HEK293 (cell line): Measurements from ENCODE around the gene SYNPR.

Experiments used
- CTCF ChIA-PET: fragments of 350-600 bp; formaldehyde crosslinking; extraction: SDS; loops from one replicate; lab custom pipeline; 2021; ENCODE audit warnings: antibody characterized with exemption; lab: Yijun Ruan, JAX
- POLR2A ChIA-PET: fragments of 300-600 bp; formaldehyde crosslinking; extraction: SDS; loops from one replicate; lab custom pipeline; 2020; ENCODE audit warnings: antibody characterized with exemption, inconsistent platforms; lab: Yijun Ruan, JAX
- H3K27ac ChIP-seq: fragments of 200-500 bp; sonication (Bioruptor generic); 2 replicates; pipeline ENCODE4 v1.5.1; 2014; ENCODE audit warnings: low read depth, low read length, control low read depth, inconsistent platforms; ENCODE audit errors: extremely low read depth
- H3K36me3 ChIP-seq, 2 experiments: fragments of 200-500 bp in 1 of 2; sonication (Bioruptor generic) in 1 of 2; 1 replicate in 1 of 2; 2 replicates in 1 of 2; pipeline ENCODE4 v1.5.1; 2014 to 2017; ENCODE audit warnings: inconsistent platforms in 2 of 2, low read length in 2 of 2; ENCODE audit not compliant: control insufficient read depth in 2 of 2, insufficient read depth in 1 of 2
- H3K4me1 ChIP-seq: fragments of 200-500 bp; sonication (Bioruptor generic); 2 replicates; pipeline ENCODE4 v1.5.1; 2014; ENCODE audit warnings: mild to moderate bottlenecking, low read length, inconsistent platforms; ENCODE audit not compliant: control insufficient read depth, insufficient read depth
- H3K4me3 ChIP-seq: 2 replicates; pipeline ENCODE4 v1.5.1; 2011; ENCODE audit warnings: low read depth, mild to moderate bottlenecking, control low read depth, low read length, moderate library complexity
- H3K9me3 ChIP-seq: fragments of 200-500 bp; sonication (Bioruptor generic); 2 replicates; pipeline ENCODE4 v1.5.1; 2014; ENCODE audit warnings: low read depth, low read length, inconsistent platforms; ENCODE audit not compliant: control insufficient read depth, insufficient read depth
- GLI2 ChIP-seq: fragments of 450-650 bp; formaldehyde crosslinking; IDR thresholded peaks from 2 replicates; pipeline ENCODE4; 2017; ENCODE audit warnings: missing biosample characterization, missing genetic modification characterization, low read depth, borderline replicate concordance
- MEIS1 ChIP-seq: sonication (generic); formaldehyde crosslinking; IDR thresholded peaks from 2 replicates; pipeline ENCODE4 v1.8.1; 2022; ENCODE audit warnings: missing genetic modification reagents, mild to moderate bottlenecking, borderline replicate concordance
- MZF1 ChIP-seq: fragments of 450-650 bp; formaldehyde crosslinking; IDR thresholded peaks from 2 replicates; pipeline ENCODE4 v1.5.1; 2017; ENCODE audit warnings: missing biosample characterization, missing genetic modification characterization, borderline replicate concordance
- OVOL3 ChIP-seq: fragments of 450-650 bp; formaldehyde crosslinking; IDR thresholded peaks from 2 replicates; pipeline ENCODE4 v1.5.1; 2016; ENCODE audit warnings: missing biosample characterization, missing genetic modification characterization
- ZNF157 ChIP-seq: fragments of 450-650 bp; formaldehyde crosslinking; IDR thresholded peaks from 2 replicates; pipeline ENCODE4 v1.5.1; 2016; ENCODE audit warnings: missing biosample characterization, missing genetic modification characterization
- ZNF214 ChIP-seq: fragments of 450-650 bp; formaldehyde crosslinking; IDR thresholded peaks from 2 replicates; pipeline ENCODE4 v1.5.1; 2017; ENCODE audit warnings: missing biosample characterization, mild to moderate bottlenecking, missing genetic modification characterization, borderline replicate concordance
- ZNF223 ChIP-seq: fragments of 450-650 bp; formaldehyde crosslinking; IDR thresholded peaks from 2 replicates; pipeline ENCODE4 v1.5.1; 2016; ENCODE audit warnings: missing biosample characterization, missing genetic modification characterization
- ZNF394 ChIP-seq: fragments of 450-650 bp; formaldehyde crosslinking; IDR thresholded peaks from 2 replicates; pipeline ENCODE4 v1.5.1; 2016; ENCODE audit warnings: missing biosample characterization, missing genetic modification characterization, mild to moderate bottlenecking, moderate library complexity, borderline replicate concordance
- ZNF510 ChIP-seq: fragments of 450-650 bp; formaldehyde crosslinking; IDR thresholded peaks from 2 replicates; pipeline ENCODE4 v1.5.1; 2018; ENCODE audit warnings: mild to moderate bottlenecking, missing genetic modification characterization, missing biosample characterization; ENCODE audit not compliant: insufficient replicate concordance
- ZNF530 ChIP-seq: fragments of 450-650 bp; formaldehyde crosslinking; IDR thresholded peaks from 2 replicates; pipeline ENCODE4 v1.5.1; 2016; ENCODE audit warnings: low read depth, missing biosample characterization, missing genetic modification characterization
- ZNF544 ChIP-seq: fragments of 450-650 bp; formaldehyde crosslinking; IDR thresholded peaks from 2 replicates; pipeline ENCODE4 v1.5.0; 2017; ENCODE audit warnings: missing biosample characterization, missing genetic modification characterization
- ZNF555 ChIP-seq: fragments of 450-650 bp; formaldehyde crosslinking; conservative IDR thresholded peaks from 2 replicates; pipeline ENCODE4 v1.5.1; 2017; ENCODE audit warnings: missing biosample characterization, mild to moderate bottlenecking, missing genetic modification characterization, inconsistent platforms
- ZNF626 ChIP-seq: fragments of 450-650 bp; sonication (Bioruptor Pico); formaldehyde crosslinking; IDR thresholded peaks from 2 replicates; pipeline ENCODE4 v1.5.1; 2018; ENCODE audit warnings: missing biosample characterization, missing genetic modification characterization, inconsistent platforms
- ZNF660 ChIP-seq: fragments of 450-650 bp; IDR thresholded peaks from 2 replicates; pipeline ENCODE4 v1.5.1; 2018; ENCODE audit warnings: missing biosample characterization, mild to moderate bottlenecking, missing genetic modification characterization
- ZNF837 ChIP-seq: fragments of 450-650 bp; formaldehyde crosslinking; IDR thresholded peaks from 2 replicates; pipeline ENCODE4 v1.5.1; 2016; ENCODE audit warnings: missing biosample characterization, missing genetic modification characterization
- ZSCAN23 ChIP-seq: fragments of 450-650 bp; formaldehyde crosslinking; IDR thresholded peaks from 2 replicates; pipeline ENCODE4 v1.5.1; 2016; ENCODE audit warnings: missing biosample characterization, missing genetic modification characterization
- ZXDB ChIP-seq: fragments of 450-650 bp; formaldehyde crosslinking; IDR thresholded peaks from 2 replicates; pipeline ENCODE4 v1.5.1; 2016; ENCODE audit warnings: missing biosample characterization, missing genetic modification characterization
- TF ChIP-seq, protein P1 (sequence below): fragments of 450-650 bp; formaldehyde crosslinking; IDR thresholded peaks from 2 replicates; pipeline ENCODE4 v1.5.1; 2016; ENCODE audit warnings: missing biosample characterization, missing genetic modification characterization
- TF ChIP-seq, protein P2 (sequence below): fragments of 450-650 bp; formaldehyde crosslinking; IDR thresholded peaks from 2 replicates; pipeline ENCODE4 v1.5.1; 2016; ENCODE audit warnings: missing biosample characterization, missing genetic modification characterization
- TF ChIP-seq, protein P3 (sequence below): fragments of 450-650 bp; formaldehyde crosslinking; IDR thresholded peaks from 2 replicates; pipeline ENCODE4 v1.5.1; 2016; ENCODE audit warnings: missing biosample characterization, missing genetic modification characterization
- TF ChIP-seq, protein P4 (sequence below): fragments of 450-650 bp; IDR thresholded peaks from 2 replicates; pipeline ENCODE4 v1.5.1; 2018; ENCODE audit warnings: missing biosample characterization, missing genetic modification characterization
- TF ChIP-seq, protein P5 (sequence below): fragments of 450-650 bp; formaldehyde crosslinking; conservative IDR thresholded peaks from 2 replicates; pipeline ENCODE4 v1.5.1; 2016; ENCODE audit warnings: low read depth, missing biosample characterization, missing genetic modification characterization
- TF ChIP-seq, protein P6 (sequence below): fragments of 450-650 bp; formaldehyde crosslinking; IDR thresholded peaks from 2 replicates; pipeline ENCODE4 v1.5.0; 2017; ENCODE audit warnings: missing biosample characterization, missing genetic modification characterization, borderline replicate concordance
- TF ChIP-seq, protein P7 (sequence below): sonication (generic); formaldehyde crosslinking; IDR thresholded peaks from 2 replicates; pipeline ENCODE4 v1.8.1; 2022; ENCODE audit warnings: mild to moderate bottlenecking, moderate library complexity, missing genetic modification reagents

SYNPR gene

DNA sequence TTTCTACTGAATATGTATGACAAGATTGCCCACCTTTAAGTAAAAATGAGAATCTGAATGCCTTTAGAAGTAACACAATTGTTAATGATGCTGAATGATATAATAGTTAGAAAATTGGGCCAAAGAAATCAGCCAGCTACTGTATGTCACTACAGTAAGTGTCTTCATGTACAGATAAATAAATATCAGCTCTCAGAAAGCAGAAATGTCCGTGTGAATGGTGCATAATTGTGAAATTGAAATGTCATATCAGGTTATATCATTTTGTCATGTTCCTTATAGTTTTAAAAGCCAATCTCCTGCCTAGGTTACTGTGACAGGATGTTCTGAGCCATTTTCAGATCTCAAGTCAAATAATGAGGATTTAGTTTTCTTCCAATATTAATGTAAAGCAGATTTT is 283.8 kb downstream of the SYNPR start:
- ChIA-PET CTCF (no interaction called here), POLR2A (no interaction called here)
- Histone ChIP-seq H3K27ac (no peak overlapping the region), H3K4me1 (no peaks in the 10 kb centered on the region), H3K36me3 (no peaks in the 10 kb centered on the region), H3K4me3 (no peak overlapping the region), H3K9me3 (no peaks in the 10 kb centered on the region)
- TF ChIP-seq ZNF626 (tag by site-specific recombination) (no peak), ZNF530 (tag by site-specific recombination) (no peak), OVOL3 (tag by site-specific recombination) (no peak), MZF1 (tag by site-specific recombination) (no peak), MEIS1 (CRISPR knock-in tag) (no peak), ZNF510 (no peak), ZNF555 (tag by site-specific recombination) (no peak), ZNF660 (tag by site-specific recombination) (no peak), ZNF394 (tag by site-specific recombination) (no peak)
- TF ChIP-seq, protein P1, sequence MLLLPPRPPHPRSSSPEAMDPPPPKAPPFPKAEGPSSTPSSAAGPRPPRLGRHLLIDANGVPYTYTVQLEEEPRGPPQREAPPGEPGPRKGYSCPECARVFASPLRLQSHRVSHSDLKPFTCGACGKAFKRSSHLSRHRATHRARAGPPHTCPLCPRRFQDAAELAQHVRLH (tag by site-specific recombination) = no peak
- TF ChIP-seq, protein P2, sequence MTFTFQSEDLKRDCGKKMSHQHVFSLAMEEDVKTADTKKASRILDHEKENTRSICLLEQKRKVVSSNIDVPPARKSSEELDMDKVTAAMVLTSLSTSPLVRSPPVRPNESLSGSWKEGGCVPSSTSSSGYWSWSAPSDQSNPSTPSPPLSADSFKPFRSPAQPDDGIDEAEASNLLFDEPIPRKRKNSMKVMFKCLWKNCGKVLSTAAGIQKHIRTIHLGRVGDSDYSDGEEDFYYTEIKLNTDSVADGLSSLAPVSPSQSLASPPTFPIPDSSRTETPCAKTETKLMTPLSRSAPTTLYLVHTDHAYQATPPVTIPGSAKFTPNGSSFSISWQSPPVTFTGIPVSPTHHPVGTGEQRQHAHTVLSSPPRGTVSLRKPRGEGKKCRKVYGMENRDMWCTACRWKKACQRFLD = no peak
- TF ChIP-seq, protein P3, sequence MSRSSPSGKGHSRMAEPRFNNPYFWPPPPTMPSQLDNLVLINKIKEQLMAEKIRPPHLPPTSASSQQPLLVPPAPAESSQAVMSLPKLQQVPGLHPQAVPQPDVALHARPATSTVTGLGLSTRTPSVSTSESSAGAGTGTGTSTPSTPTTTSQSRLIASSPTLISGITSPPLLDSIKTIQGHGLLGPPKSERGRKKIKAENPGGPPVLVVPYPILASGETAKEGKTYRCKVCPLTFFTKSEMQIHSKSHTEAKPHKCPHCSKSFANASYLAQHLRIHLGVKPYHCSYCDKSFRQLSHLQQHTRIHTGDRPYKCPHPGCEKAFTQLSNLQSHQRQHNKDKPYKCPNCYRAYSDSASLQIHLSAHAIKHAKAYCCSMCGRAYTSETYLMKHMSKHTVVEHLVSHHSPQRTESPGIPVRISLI = no peak
- TF ChIP-seq, protein P4, sequence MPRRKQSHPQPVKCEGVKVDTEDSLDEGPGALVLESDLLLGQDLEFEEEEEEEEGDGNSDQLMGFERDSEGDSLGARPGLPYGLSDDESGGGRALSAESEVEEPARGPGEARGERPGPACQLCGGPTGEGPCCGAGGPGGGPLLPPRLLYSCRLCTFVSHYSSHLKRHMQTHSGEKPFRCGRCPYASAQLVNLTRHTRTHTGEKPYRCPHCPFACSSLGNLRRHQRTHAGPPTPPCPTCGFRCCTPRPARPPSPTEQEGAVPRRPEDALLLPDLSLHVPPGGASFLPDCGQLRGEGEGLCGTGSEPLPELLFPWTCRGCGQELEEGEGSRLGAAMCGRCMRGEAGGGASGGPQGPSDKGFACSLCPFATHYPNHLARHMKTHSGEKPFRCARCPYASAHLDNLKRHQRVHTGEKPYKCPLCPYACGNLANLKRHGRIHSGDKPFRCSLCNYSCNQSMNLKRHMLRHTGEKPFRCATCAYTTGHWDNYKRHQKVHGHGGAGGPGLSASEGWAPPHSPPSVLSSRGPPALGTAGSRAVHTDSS (tag by site-specific recombination) = no peak

DNA sequence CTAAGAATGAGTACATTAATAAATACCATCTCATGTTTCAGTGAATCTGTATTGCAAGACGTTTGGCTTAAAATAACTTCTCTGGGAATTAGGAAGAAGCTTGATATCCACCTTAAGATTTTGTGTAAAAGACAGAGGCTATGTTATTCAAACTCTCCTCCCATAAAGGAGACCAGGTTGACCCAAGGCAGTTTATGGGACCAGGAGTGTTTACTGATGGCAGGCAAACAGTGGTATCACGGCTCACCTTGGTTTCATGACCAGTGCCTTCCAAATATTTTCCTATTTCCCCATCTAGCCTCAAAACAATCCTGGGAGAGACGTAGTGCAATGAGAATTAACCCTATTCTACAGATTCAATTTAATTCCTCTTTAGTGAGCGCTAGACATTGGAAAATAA is 284.2 kb downstream of the SYNPR start:
- POLR2A ChIA-PET = no interaction called here
- no peak for TF ChIP-seq ZNF544 (tag by site-specific recombination)
- TF ChIP-seq GLI2 = no peak
- TF ChIP-seq, protein P5, sequence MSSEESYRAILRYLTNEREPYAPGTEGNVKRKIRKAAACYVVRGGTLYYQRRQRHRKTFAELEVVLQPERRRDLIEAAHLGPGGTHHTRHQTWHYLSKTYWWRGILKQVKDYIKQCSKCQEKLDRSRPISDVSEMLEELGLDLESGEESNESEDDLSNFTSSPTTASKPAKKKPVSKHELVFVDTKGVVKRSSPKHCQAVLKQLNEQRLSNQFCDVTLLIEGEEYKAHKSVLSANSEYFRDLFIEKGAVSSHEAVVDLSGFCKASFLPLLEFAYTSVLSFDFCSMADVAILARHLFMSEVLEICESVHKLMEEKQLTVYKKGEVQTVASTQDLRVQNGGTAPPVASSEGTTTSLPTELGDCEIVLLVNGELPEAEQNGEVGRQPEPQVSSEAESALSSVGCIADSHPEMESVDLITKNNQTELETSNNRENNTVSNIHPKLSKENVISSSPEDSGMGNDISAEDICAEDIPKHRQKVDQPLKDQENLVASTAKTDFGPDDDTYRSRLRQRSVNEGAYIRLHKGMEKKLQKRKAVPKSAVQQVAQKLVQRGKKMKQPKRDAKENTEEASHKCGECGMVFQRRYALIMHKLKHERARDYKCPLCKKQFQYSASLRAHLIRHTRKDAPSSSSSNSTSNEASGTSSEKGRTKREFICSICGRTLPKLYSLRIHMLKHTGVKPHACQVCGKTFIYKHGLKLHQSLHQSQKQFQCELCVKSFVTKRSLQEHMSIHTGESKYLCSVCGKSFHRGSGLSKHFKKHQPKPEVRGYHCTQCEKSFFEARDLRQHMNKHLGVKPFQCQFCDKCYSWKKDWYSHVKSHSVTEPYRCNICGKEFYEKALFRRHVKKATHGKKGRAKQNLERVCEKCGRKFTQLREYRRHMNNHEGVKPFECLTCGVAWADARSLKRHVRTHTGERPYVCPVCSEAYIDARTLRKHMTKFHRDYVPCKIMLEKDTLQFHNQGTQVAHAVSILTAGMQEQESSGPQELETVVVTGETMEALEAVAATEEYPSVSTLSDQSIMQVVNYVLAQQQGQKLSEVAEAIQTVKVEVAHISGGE = no peak
- no peak for TF ChIP-seq ZNF223 (tag by site-specific recombination)
- TF ChIP-seq ZSCAN23 (tag by site-specific recombination) = no peak
- TF ChIP-seq, protein P6, sequence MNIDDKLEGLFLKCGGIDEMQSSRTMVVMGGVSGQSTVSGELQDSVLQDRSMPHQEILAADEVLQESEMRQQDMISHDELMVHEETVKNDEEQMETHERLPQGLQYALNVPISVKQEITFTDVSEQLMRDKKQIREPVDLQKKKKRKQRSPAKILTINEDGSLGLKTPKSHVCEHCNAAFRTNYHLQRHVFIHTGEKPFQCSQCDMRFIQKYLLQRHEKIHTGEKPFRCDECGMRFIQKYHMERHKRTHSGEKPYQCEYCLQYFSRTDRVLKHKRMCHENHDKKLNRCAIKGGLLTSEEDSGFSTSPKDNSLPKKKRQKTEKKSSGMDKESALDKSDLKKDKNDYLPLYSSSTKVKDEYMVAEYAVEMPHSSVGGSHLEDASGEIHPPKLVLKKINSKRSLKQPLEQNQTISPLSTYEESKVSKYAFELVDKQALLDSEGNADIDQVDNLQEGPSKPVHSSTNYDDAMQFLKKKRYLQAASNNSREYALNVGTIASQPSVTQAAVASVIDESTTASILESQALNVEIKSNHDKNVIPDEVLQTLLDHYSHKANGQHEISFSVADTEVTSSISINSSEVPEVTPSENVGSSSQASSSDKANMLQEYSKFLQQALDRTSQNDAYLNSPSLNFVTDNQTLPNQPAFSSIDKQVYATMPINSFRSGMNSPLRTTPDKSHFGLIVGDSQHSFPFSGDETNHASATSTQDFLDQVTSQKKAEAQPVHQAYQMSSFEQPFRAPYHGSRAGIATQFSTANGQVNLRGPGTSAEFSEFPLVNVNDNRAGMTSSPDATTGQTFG (tag by site-specific recombination) = no peak
- TF ChIP-seq, protein P7, sequence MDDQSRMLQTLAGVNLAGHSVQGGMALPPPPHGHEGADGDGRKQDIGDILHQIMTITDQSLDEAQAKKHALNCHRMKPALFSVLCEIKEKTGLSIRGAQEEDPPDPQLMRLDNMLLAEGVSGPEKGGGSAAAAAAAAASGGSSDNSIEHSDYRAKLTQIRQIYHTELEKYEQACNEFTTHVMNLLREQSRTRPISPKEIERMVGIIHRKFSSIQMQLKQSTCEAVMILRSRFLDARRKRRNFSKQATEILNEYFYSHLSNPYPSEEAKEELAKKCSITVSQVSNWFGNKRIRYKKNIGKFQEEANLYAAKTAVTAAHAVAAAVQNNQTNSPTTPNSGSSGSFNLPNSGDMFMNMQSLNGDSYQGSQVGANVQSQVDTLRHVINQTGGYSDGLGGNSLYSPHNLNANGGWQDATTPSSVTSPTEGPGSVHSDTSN = no peak
- no peak for TF ChIP-seq ZNF157 (tag by site-specific recombination)
- no peak for TF ChIP-seq ZNF837
- no peak for TF ChIP-seq ZNF214
- no peak for TF ChIP-seq ZXDB (tag by site-specific recombination)

More for the DNA sequence above, 284.2 kb downstream of the SYNPR start:
- Histone ChIP-seq H3K9me3 (no peaks in the 10 kb centered on the region), H3K4me1 (no peaks in the 10 kb centered on the region), H3K4me3 (no peak overlapping the region), H3K36me3 (no peaks in the 10 kb centered on the region), H3K27ac (no peak overlapping the region)
- CTCF ChIA-PET = interaction anchor here (0.6 to 1.2 kb wide), 2 partner anchors 213 to 216 kb away, joined by 3 to 5 read pairs; no protein-coding TSS in a partner anchor
